ENCODE measurements around the gene TMEM163.
"Not testable (repeated sequence)": the region's sequence is repeated elsewhere in the genome, so short reads cannot be mapped to it uniquely, and the experiment has no call there.

GRCh38 chr2:134507159-134507558, 211.6 kb downstream of the TMEM163 start:
- TF ChIP-seq CTCF (IDR thresholded peaks at IDR 0.05; ENCODE audit: insufficient read depth, low read depth, low read length); EZH2 (IDR thresholded peaks at IDR 0.05; ENCODE audit: insufficient read depth, low read length): not testable (repeated sequence)

Measured in astrocyte (in vitro differentiated cells and primary cell).